ENCODE measurements around the gene INPPL1.
A peak's percentile ranks its signal among the peaks of the same experiment; 100 is the strongest.

INPPL1 gene

DNA sequence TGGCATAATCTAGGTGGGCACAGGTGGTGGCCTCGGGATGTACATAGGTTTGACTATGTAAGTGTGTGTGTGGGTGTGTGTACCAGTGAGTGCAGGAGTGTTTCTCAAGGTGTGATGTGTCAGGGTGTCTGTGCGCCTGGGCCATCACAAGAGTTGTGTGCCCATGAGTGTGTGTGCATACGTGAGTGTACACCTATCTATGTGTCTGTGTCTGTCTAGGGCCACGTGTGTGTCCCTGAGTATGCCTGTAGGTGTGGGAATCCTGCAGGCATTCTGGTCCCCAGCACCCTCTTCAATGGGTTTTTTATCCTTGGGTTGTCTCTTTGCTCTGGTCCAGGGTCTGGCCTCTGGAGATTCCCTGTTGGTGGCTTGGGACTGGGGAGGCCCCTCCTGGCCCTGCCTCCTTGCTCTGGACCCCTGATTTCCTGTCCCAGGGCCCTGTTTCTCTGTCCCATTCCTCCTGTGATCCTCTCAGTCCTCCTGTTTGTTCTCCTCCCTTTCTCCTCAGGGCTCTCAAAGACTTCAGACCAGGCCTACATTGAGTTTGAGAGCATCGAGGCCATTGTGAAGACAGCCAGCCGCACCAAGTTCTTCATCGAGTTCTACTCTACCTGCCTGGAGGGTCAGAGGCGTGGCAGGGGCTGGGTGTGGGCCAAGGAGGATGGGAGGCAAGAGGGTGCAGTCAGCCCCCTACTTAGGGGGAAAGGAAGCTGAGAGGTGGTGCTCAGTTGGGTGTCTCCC, 9.4 kb downstream of the INPPL1 start:
- no peak for DNase-seq

DNA sequence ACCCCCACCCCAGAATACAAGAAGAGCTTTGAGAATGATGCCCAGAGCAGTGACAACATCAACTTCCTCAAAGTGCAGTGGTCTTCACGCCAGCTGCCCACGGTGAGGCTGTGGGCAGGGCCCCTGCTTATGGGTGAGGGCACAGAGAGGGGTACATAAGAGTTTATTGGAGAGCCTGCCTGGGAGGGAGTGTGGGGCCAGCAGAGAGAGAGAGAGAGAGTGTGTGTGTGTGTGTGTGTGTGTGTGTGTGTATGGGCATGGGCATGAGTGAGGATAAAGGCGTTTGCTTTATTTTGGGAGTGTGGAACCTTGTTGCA, 9.9 kb downstream of the INPPL1 start:
- no peak for DNase-seq

DNA sequence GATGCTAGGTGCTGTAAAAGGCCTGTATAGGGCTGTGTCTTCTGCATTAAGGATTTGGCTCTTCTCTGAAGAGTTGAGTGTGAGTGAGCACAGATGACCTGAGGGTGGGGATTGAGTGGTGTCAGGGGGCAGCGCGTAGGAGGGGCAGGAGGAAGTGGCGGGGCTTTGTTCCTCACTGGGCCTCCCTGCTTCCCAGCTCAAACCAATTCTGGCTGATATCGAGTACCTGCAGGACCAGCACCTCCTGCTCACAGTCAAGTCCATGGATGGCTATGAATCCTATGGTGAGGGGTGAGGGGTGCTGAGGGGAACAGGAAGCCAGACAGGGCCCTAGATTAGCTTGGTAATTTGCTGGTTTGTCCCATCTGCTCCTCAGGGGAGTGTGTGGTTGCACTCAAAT, 10.4 kb downstream of the INPPL1 start:
- no peak for DNase-seq

DNA sequence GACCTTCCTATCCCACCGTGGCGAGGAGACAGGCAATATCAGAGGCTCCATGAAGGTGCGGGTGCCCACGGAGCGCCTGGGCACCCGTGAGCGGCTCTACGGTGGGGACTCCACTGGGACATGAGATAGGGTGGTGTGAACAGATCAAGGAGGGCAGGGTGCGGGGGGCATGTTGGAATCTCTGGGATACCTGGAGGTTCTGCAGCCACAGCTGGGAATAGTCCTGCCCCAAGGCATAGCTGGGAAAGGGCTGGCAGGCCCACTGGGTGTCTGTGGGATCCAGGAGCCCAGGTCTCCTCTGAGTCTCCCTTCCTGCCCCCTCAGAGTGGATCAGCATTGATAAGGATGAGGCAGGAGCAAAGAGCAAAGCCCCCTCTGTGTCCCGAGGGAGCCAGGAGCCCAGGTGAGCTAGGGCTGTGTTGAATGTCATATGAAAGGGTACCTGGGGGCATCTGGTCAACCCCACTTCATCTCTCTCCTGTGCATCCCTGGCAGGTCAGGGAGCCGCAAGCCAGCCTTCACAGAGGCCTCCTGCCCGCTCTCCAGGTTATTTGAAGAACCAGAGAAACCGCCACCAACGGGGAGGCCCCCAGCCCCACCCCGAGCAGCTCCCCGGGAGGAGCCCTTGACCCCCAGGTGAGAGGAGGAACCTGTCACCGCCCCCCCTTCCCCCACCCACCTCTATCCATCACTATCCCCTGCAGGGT, 10.9 kb downstream of the INPPL1 start:
- DNase-seq = no peak

DNA sequence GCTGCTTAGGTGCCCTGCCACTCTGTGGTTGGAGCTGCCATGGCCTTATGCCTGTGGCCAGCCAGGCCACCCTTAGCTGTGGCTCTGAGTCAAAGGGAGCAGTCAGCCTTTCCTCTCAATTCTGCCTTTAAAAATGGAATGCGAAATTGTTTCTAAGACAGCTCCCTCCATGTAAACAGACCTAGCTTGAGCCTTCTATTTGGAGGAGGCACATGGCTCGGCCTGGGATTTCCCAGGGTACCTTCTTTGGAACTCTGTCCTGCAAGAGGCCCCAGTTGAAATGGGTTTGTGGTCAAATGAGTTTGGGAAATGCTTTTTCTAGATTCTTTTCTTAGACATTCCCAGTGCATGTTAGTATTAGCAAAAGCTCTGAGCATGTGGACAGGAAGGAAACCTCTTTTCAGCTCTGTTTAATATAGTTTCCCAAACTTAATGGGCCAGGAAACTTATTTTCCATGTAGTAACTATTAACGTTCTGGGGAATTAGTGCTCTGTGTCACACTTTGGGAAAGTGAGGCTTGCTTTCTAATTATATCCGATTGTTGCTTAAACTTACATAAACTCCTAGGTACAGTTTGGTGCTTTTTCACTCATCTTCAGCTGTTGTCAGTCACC, 11.6 kb downstream of the INPPL1 start:
- no peak for DNase-seq

DNA sequence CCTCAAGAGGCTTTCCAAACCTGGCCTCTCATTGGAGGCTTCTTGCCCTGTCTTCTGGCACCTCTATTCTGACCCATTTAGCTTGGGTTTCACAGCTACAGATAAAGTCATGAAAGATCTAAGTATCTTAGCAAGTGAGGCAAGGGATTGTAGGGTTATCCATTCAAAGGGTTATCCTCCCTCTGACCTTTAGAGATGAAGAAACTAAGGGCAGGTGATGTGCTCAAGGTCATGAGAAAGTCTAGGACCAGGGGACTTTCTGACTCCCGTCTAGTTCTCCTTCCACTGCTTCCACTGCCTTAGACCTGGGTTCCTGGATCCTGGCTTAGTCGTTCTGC, 12.2 kb downstream of the INPPL1 start:
- DNase-seq = no peak

DNA sequence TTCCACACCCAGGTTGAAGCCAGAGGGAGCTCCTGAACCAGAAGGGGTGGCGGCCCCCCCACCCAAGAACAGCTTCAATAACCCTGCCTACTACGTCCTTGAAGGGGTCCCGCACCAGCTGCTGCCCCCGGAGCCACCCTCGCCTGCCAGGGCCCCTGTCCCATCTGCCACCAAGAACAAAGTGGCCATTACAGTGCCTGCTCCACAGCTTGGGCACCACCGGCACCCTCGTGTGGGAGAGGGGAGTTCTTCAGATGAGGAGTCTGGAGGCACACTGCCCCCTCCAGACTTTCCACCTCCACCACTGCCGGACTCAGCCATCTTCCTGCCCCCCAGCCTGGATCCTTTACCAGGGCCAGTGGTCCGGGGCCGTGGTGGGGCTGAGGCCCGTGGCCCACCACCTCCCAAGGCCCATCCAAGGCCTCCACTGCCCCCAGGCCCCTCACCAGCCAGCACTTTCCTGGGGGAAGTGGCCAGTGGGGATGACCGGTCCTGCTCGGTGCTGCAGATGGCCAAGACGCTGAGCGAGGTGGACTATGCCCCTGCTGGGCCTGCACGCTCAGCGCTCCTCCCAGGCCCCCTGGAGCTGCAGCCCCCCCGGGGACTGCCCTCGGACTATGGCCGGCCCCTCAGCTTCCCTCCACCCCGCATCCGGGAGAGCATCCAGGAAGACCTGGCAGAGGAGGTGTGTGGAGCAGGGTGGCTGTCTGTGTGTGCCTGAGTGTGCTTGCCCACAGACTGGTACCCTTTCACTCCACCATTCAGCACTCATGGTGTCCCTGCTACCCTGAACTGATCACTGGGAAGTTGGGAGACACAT, 12.8 kb downstream of the INPPL1 start:
- DNase-seq = no peak

DNA sequence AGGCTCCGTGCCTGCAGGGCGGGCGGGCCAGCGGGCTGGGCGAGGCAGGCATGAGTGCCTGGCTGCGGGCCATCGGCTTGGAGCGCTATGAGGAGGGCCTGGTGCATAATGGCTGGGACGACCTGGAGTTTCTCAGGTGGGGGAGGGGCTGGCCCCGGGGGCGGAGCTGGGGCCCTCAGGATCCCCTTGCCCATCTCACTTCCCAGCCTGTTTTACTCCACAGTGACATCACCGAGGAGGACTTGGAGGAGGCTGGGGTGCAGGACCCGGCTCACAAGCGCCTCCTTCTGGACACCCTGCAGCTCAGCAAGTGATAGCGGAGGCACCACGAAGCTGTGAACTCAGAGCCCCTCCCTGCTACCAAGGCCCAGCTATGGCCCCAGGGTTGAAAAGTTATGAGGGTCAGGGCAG, 13.5 kb downstream of the INPPL1 start:
- no peak for DNase-seq

DNA sequence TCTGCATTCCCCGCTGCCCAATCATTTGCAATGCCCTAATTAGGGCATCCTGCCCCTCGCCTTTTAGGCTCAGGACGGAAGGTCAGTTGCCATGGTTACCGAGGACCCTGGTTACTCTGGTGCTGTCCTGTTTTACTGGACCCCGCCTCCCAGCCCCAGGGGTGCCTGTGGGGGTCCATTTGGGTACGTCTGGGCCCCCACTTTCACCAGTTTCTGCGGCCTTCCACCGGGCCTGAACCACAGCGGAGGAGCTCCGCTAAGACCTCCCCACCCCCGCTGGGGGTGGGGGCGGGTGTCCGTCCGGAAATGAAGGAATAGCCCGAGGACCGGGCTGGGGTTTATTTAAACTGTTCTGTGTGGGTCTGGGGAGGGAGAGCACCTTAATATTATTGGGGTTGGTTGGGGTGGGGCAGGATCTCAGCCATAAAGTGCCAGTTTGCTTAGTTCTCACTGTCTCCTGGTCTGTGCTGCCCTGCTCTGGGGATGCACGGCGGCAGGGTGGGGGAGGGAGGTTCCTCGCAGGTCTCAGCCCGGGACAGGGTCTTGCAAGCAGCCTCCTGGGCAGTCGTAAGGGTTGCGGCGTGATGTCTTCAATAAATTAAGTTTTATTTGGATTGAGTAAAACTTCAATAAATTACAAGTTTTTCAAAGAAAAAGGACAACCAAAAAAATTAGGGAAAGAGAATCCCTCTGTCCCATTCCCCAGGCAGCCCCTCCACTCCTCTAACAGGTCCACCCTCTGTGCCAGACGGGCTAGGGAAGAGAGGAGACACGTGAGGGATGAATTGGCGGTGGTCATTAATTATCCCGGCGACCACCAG, 14.1 kb downstream of the INPPL1 start:
- DNase-seq = no peak

DNA sequence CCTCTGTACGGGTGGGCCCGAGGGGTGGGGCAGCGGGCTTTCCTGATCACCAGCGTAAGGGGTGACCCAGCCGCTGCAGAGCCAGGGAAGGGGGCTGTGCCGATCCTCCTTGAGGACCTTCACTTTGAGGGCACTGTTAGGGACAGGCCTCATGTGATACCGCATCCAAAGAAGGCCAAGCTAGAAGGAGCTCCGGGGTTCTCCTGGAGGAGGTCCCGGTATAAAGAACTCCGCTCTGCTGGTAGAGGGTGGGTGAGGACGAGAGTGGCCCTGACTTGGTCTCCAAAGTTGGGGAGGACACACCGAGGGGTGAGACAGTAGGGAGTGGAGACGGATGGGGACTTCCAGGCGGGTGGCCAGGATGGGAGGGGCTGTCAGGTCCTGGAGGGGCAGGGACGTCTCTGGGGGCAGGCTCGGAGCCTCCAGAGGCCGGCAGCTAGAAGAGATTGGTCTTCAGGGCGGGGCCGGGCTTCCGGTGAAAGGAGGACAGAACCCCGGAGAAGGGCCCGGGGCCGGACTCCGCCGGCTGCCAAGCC, 14.8 kb downstream of the INPPL1 start:
- DNase-seq = peak; percentile 76

DNA sequence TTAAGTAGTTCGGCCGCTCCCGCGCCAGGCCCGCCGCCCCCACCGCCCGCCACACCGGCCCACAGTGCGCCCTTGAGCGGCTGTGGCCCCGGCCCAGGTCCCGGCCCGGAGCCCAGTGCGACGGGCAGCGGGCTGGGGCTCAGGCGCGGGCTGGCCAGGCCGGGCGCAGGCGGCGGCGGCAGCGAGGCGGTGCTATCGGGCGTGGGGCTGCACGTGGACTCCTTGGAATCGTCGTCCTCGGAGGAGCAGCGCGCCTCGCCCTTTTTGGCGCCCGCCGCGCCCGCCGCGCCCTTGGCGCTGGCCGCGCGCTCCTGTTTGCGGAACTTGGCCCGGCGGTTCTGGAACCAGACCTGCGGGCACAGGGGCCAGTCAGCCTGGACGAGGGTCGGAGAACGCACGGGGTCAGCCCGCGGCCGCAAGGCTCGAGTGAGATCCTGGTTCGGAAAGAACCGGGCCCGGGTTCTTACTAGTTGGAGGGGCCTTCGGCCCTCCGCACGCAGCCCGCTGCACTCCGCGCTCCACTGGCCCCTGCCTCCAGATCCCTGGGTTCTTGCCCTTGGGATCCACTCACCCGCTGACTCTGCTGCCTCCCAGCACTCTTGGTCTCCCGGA, 15.4 kb downstream of the INPPL1 start:
- peak; percentile 71 for DNase-seq

DNA sequence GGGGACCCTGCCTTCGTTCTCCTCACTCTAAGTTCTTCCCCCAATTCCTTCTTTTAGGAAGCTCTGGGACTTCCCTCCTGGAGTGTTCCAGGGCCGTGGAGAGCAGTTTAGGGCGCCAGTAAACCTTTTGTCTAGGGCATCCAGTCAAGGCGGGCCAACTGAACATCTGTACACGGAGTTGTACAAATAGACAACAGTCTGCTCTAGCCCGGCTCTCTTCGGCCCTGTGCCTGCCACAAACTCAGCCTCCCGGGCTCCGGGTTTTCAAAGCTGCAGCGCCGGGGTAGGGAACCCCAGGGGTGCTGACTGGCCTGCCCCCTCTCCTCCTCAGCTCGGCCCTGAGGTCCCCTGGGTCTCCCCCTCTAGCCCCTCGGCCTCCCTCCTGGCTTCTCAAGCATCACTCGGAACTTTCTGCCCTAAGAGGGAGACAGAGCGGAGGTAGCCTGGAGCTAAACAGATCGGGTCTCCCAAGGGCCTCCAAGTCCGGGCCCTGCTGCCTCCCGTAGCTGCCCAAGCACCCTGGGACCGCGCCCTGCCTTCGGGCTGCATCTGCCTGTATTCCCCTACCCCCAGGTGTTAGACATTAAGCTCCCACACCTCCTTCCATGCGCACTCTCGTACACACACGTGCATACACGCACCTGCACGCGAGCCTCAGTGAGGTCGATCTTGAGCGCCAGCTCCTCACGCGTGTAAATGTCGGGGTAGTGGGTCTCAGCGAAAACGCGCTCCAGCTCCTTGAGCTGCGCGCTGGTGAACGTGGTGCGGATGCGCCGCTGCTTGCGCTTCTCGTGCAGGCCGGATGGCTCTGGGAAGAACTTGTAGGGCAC, 16.1 kb downstream of the INPPL1 start:
- no peak for DNase-seq

DNA sequence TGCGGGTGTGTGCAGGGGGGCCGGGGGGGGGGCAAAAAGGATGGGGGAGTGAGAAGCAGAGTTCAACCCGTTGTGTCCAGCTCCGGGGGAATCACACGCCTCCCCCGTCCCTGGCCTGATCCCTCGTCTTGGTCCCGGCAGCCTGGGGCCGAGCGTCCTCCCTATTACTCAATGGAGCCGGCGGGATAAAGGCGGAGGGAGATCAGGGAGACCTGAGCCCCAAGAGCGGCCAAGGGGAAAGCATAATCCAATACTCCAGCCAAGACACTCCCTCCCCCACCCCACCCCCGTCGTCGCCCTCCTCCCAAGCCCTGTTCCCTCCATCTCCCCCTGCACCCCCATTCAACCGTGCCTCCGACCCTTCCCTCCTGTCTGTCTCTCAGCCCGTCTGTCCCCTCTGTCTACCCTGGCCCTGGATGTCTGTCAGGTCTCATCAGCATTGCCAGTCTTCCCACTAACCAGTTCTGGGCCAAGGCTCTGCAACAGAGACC, 16.8 kb downstream of the INPPL1 start:
- no peak for DNase-seq

DNA sequence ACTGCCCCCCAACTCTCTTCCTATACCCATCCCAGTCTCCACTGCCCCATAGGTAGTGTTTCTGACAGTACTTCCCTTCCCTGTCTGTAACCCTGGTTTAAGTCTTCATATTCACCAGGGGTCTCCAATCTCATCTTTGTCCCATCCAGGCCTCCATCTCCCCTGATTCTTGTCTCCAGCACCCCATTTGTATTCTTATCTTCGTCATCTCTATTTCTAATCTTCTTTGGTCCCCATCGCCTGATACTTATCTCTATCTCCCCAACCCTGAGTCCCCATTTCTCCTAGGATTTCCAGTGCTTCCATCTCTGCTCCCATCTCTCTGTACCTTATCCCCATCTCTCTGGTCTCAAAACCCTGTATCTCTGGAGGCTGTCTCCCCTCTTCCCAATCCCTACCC, 17.6 kb downstream of the INPPL1 start:
- DNase-seq = no peak

DNA sequence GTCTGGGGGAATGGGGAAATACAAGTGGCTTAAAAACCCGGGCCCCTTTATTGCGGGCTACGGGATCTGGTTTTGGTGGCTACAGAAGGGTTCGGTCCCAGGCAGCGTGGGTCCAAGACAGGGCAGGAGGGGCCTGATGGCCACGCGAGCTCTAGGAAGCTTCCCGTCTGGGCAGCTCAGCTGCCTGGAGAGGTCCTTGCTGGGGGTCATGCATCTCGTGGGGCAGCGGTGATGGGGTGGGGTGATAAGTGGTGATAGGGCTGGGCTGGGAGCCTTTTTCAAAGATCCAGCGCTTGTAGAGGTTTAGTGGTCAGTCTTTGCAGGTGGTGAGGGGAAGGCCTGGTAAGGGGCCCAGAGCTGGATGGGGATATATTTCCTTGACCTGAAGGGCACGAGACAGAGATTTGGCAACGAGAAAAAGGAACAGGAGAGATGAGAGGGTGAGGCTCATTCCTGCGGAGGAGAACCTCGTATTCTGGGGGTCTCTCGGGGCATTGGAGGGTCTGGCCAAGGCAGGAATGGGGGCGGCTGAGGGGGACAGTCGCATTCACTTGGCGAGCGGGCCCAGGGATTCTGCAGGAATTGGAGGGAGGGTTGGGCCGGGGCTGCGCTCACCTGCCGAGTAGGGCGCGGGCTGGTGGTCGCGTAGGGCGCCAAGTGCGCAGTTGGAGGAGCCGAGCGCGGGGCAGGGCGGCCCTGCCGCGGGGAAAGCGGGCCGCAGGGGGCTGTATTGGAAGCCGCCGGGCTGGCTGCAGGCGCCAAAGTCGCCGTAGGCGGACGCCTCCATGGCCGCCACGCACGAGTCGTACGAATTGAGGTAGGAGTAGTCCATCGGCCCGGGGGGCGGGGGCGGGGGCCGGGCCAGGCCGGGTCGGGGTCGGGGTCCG, 18.8 kb downstream of the INPPL1 start:
- no peak for DNase-seq

DNA sequence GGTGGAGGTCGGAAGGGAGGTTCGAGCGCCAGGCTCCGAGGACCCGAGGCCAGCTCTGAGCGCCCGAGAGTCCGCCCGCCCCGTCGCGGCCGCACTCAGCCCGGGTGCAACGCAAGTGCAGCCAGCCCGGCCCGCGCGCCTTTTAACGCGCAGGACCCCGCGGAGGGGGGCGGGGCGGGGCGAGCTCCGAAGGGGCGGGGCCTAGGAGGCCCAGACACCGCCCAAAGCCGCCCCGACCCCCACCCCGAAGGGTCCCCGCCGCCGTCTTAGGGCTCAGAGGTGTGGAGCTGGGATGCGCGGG, 19.4 kb downstream of the INPPL1 start, which contains the start of gene PHOX2A:
TSS of gene PHOX2A (minus strand) at position 117 of the 301 bp plus-strand sequence. CDS start 172 bp downstream, outside the sequence.
- no peak for DNase-seq

DNA sequence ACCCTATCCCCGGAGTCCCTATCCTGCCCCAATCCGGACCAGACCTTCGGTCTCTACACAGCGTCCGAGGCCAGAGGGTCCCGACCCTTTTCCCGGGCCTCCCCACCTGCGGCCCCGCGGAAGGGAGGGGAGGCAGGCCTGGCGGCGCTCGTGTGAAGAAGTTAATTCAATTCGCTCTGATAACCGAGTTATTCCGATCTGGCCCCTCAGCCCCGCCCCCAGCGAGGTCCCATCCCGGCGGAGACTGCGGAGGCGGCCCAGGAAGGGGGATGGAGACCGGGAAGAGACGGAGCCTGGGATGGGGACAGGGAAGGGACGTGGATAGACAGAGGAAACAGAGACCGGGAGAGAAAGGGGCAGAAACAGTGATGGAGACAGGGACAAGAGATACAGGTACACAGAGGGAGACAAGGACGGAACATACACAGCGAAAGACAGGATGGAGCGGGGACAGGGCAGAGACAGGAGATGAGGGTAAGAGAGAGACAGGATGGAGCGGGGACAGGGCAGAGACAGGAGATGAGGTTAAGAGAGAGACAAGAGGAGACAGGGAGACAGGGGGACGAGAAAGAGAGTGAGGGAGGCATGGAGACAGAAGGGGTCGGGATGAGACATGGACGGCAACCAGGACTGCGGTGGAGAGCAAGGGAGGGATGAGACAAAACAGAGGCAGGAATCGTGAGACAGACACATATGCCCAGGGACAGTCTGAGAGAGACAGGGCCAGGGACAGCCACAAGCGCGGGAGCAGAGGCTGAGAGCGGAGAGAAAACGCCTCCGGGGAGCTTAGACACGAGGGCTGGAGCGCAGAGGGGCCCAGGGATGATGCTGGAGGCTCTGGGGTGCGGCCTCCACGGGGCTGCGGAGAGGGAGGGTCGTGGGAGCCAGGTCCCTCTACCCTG, 20.0 kb downstream of the INPPL1 start:
- DNase-seq = no peak

DNA sequence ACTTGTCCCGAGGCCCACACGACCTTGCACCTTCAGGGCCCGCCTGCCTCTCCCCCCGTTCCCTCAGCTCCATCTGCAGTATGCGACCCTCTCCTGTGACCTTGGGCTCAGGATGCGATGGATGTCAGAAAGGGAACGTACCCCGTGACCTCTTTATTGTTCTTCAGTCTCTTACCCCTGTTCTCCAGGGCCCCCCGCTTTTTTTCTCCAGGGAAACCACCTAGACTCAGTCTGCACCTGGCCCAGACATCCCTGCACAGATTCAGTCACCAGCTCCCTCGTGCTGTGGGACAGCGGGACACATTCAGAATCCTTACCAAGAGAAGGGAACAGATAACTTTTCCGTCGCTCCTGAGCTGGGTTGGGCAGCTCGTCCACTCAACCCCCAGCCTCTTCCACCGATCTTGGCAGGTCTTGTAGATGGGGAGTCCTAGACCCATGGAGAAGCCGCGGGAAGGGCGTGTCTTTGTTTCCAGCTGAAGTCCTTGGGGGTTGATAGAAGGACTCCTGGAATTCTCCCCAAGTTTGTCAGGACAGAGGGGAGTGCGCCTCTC, 20.8 kb downstream of the INPPL1 start:
- DNase-seq = no peak

Data from right hindlimb (tissue), 1 donor.